ENCODE measurements around the gene SIGLEC9.

SIGLEC9 gene

GRCh38 chr19:51172223-51172622 lies 47.5 kb downstream of the SIGLEC9 start:
- Histone ChIP-seq H3K27ac (ENCODE audit: low read length) (no peak overlapping the region), H3K27me3 (replicated peaks; ENCODE audit: insufficient read depth, low read length) (peaks cover 14% of the 10 kb centered on the region; the same call in 1 of the 2 replicates), H3K4me3 (ENCODE audit: low read length) (no peak overlapping the region), H3K79me2 (ENCODE audit: low read length) (no peaks in the 10 kb centered on the region), H2AFZ (ENCODE audit: low read length) (no peak overlapping the region), H4K20me1 (ENCODE audit: insufficient read depth, low read length) (no peaks in the 10 kb centered on the region), H3K4me1 (ENCODE audit: low read length) (no peaks in the 10 kb centered on the region), H3F3A (ENCODE audit: insufficient read depth, low read length) (no peaks in the 10 kb centered on the region), H3K9me2 (replicated peaks; ENCODE audit: insufficient read depth, low read length) (no peaks in the 10 kb centered on the region), H3K9me3 (replicated peaks; ENCODE audit: insufficient read depth, low read length) (no peaks in the 10 kb centered on the region), H3K9ac (ENCODE audit: low read length) (no peak overlapping the region), H3K4me2 (ENCODE audit: low read depth, low read length) (no peak overlapping the region), H3K36me3 (replicated peaks; ENCODE audit: insufficient read depth, low read length) (no peaks in the 10 kb centered on the region)
- TF ChIP-seq CTCF (IDR thresholded peaks at IDR 0.05; ENCODE audit: low read length) (no peak), EZH2phosphoT487 (IDR thresholded peaks at IDR 0.05; ENCODE audit: low read length) (no peak)
- no peak for DNase-seq

- Histone ChIP-seq H3K27me3 (replicated peaks; ENCODE audit: insufficient read depth, low read length) (0 out of 2 replicates have a peak, but pooled peaks cover 18% of the 10 kb centered on the region), H3K4me3 (ENCODE audit: low read length) (no peak overlapping the region), H3K36me3 (replicated peaks; ENCODE audit: insufficient read depth, low read length) (no peaks in the 10 kb centered on the region), H2AFZ (ENCODE audit: low read length) (no peak overlapping the region), H3K9me2 (replicated peaks; ENCODE audit: insufficient read depth, low read length) (no peaks in the 10 kb centered on the region), H3K4me2 (ENCODE audit: low read depth, low read length) (no peak overlapping the region), H3K27ac (ENCODE audit: low read length) (no peak overlapping the region), H3K9me3 (replicated peaks; ENCODE audit: insufficient read depth, low read length) (no peaks in the 10 kb centered on the region), H3K79me2 (ENCODE audit: low read length) (no peaks in the 10 kb centered on the region), H3F3A (ENCODE audit: insufficient read depth, low read length) (no peaks in the 10 kb centered on the region), H3K9ac (ENCODE audit: low read length) (no peak overlapping the region), H3K4me1 (ENCODE audit: low read length) (no peaks in the 10 kb centered on the region), H4K20me1 (ENCODE audit: insufficient read depth, low read length) (no peaks in the 10 kb centered on the region)
- no peak for DNase-seq
- no peak for TF ChIP-seq EZH2phosphoT487 (IDR thresholded peaks at IDR 0.05; ENCODE audit: low read length)
- TF ChIP-seq CTCF (IDR thresholded peaks at IDR 0.05; ENCODE audit: low read length): no peak
- no peak for TF ChIP-seq EZH2 (optimal IDR thresholded peaks at IDR 0.05; ENCODE audit: low read depth, low read length)
Observed at GRCh38 chr19:51173681-51174080, 49.0 kb downstream of the SIGLEC9 start.

- Histone ChIP-seq H3K9me2 (replicated peaks; ENCODE audit: insufficient read depth, low read length) (no peaks in the 10 kb centered on the region), H2AFZ (ENCODE audit: low read length) (no peak overlapping the region), H3K79me2 (ENCODE audit: low read length) (no peaks in the 10 kb centered on the region), H3K4me3 (ENCODE audit: low read length) (no peak overlapping the region), H3F3A (ENCODE audit: insufficient read depth, low read length) (no peaks in the 10 kb centered on the region), H3K27me3 (replicated peaks; ENCODE audit: insufficient read depth, low read length) (0 out of 2 replicates have a peak, but pooled peaks cover 9% of the 10 kb centered on the region), H3K9ac (ENCODE audit: low read length) (no peak overlapping the region), H3K4me1 (ENCODE audit: low read length) (no peaks in the 10 kb centered on the region), H3K9me3 (replicated peaks; ENCODE audit: insufficient read depth, low read length) (no peaks in the 10 kb centered on the region), H3K27ac (ENCODE audit: low read length) (no peak overlapping the region), H4K20me1 (ENCODE audit: insufficient read depth, low read length) (no peaks in the 10 kb centered on the region), H3K4me2 (ENCODE audit: low read depth, low read length) (no peak overlapping the region), H3K36me3 (replicated peaks; ENCODE audit: insufficient read depth, low read length) (no peaks in the 10 kb centered on the region)
- DNase-seq: no peak
- TF ChIP-seq EZH2 (optimal IDR thresholded peaks at IDR 0.05; ENCODE audit: low read depth, low read length) (no peak), EZH2phosphoT487 (IDR thresholded peaks at IDR 0.05; ENCODE audit: low read length) (no peak), CTCF (IDR thresholded peaks at IDR 0.05; ENCODE audit: low read length) (no peak)
Observed at GRCh38 chr19:51179256-51179655, 54.5 kb downstream of the SIGLEC9 start.

All from MM.1S (cell line).